Activated CD4-positive, alpha-beta T cell treated with anti-CD3 and anti-CD28 coated beads, Interleukin-10, Interleukin-2, amounts not matched to agents 100 ng/mL and 50 ng/mL, durations not matched to agents 16 hours and 8 hours (primary cell): ENCODE results near the gene CTNNB1.

Source experiments
- DNase-seq: peaks from one replicate; pipeline ENCODE4 v3.0.0-alpha.2; 2020

The CTNNB1 gene

GRCh38 chr3:41220906-41221677 is 21.8 kb downstream of the CTNNB1 start:
- DNase-seq, result no peak

GRCh38 chr3:41222012-41222411 is 22.7 kb downstream of the CTNNB1 start:
- no peak for DNase-seq

GRCh38 chr3:41222501-41222900 is 23.2 kb downstream of the CTNNB1 start:
- no peak for DNase-seq

GRCh38 chr3:41223078-41223477 is 23.8 kb downstream of the CTNNB1 start:
- DNase-seq, result no peak

- DNase-seq, result no peak
These were observed 24.4 kb downstream of the CTNNB1 start for GRCh38 chr3:41223691-41224090.

DNA sequence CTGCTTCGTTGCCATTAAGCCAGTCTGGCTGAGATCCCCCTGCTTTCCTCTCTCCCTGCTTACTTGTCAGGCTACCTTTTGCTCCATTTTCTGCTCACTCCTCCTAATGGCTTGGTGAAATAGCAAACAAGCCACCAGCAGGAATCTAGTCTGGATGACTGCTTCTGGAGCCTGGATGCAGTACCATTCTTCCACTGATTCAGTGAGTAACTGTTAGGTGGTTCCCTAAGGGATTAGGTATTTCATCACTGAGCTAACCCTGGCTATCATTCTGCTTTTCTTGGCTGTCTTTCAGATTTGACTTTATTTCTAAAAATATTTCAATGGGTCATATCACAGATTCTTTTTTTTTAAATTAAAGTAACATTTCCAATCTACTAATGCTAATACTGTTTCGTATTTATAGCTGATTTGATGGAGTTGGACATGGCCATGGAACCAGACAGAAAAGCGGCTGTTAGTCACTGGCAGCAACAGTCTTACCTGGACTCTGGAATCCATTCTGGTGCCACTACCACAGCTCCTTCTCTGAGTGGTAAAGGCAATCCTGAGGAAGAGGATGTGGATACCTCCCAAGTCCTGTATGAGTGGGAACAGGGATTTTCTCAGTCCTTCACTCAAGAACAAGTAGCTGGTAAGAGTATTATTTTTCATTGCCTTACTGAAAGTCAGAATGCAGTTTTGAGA is 25.0 kb downstream of the CTNNB1 start:
- DNase-seq, result no peak

GRCh38 chr3:41234823-41235721 is 35.8 kb downstream of the CTNNB1 start:
- DNase-seq, result no peak

DNA sequence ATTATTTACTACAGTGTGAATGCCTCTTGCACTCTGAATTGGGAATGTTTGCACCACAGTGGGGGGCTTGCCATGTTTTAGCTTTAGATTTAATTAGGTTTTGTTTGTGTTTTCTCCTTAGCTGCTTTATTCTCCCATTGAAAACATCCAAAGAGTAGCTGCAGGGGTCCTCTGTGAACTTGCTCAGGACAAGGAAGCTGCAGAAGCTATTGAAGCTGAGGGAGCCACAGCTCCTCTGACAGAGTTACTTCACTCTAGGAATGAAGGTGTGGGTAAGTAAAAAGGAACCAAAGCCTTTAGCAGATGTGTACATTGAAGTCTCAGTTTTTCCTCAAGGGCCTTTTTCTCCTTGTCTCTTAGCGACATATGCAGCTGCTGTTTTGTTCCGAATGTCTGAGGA is 36.9 kb downstream of the CTNNB1 start:
- DNase-seq, result no peak

- DNase-seq, result no peak
These were observed 38.6 kb downstream of the CTNNB1 start for GRCh38 chr3:41237907-41238306.

DNA sequence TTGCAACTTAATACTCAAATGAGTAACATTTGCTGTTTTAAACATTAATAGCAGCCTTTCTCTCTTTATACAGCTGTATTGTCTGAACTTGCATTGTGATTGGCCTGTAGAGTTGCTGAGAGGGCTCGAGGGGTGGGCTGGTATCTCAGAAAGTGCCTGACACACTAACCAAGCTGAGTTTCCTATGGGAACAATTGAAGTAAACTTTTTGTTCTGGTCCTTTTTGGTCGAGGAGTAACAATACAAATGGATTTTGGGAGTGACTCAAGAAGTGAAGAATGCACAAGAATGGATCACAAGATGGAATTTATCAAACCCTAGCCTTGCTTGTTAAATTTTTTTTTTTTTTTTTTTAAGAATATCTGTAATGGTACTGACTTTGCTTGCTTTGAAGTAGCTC is 40.3 kb downstream of the CTNNB1 start:
- no peak for DNase-seq

- DNase-seq, result no peak
These were observed 41.9 kb downstream of the CTNNB1 start for GRCh38 chr3:41241161-41241560.

GRCh38 chr3:41241800-41242571 is 42.7 kb downstream of the CTNNB1 start:
- no peak for DNase-seq

DNA sequence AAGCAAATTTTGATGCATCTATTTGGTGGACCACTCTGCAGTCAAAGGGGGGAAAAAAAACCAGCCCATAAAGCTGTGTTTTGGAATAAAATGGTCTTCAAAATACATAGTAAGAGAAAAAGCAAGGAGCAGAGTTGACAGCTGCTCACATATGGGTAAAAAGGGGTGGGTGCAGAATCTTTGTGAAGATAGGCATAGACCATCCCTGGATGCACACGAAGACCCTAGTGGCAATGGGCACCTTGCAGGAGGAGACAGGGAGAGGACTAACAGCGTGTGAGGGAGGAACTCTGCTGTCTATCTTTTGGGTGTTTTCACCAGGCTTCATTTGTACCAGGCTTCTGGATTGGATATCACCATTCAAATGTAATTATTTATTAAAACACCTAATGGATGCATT is 43.9 kb downstream of the CTNNB1 start:
- no peak for DNase-seq

DNA sequence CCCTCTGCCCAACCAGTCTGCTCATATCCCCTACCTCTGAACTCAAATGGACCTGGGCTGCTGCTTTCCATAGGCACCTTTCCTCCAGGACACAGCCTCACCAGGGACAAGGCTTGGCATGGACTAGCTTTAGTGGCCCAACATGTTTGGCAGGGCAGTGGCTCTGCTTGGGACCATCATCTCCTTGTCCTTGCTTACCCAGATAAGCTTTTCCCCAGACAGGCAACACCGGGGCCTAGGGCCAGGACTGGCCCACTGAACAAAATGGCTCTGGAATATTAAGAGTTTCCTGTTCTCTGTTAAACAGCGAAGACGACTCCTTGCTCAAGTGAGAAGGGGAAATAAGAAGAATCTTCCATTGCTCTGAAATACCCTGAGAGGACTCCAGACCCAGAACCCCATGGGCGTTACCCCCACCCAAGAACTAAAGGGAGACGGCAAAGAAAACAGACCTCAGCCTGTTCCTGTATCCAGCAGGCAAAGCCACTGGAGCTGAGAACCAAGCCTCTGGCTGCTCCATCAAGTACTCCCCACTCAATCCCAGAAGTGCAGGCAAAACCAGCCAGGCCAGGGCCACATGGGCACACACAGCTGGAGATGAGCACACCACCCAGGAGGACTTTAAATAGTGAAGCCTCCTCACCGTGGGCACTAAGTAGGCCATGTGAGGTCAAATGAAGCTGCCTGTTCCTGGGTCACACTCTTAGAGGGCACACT is 45.5 kb downstream of the CTNNB1 start:
- no peak for DNase-seq

- DNase-seq, result no peak
These were observed 48.0 kb downstream of the CTNNB1 start for GRCh38 chr3:41247055-41248004.

- no peak for DNase-seq
These were observed 49.2 kb downstream of the CTNNB1 start for GRCh38 chr3:41248525-41248924.

DNA sequence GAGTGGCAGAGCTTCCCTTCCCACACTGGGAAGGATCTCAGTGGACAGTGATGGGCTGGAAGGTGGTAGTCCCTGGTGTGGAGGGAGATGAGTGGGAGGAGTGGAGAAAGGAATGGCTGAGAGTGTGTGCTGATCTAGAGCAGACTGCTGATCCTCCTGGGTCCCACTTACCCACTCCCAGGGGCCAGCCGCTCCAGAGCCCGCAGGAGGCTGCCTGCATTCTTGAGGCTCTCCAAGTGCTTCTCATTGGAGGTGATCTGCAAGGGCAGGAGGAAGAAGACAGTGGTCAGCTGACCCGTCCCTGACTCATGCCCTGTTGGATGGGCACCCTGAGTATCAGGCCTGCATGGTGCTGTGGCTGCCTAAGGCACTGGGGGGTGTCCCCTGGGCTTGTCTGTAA is 50.0 kb downstream of the CTNNB1 start:
- DNase-seq, result no peak

DNA sequence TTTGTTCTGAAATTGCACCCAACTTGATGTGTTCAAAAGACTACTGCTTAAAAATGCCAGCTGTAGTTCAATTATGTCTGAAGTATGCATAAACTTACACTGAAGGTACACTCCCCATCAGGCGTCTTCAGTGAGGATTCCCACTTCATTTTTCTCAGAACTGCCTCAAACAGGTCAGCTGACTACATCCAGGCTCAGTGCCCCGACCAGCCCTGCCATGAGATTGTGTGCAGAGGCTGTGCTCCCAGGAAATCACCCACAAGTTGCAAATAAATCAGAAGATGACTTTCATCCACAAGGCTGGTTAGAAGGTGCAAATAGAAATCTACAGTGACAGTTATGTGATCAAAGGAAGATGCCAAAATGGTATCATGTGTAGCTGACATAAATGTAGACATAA is 51.5 kb downstream of the CTNNB1 start:
- no peak for DNase-seq

GRCh38 chr3:41251593-41251992 is 52.3 kb downstream of the CTNNB1 start:
- no peak for DNase-seq

- no peak for DNase-seq
These were observed 59.0 kb downstream of the CTNNB1 start for GRCh38 chr3:41258239-41258800.
